Muscle layer of duodenum (tissue), 2 donors: ENCODE measurements around the gene TPCN2.
"Not testable (repeated sequence)": the region's sequence is repeated elsewhere in the genome, so short reads cannot be mapped to it uniquely, and the experiment has no call there.

ENCODE experiments used
- H3K27ac ChIP-seq: one replicate; pipeline ENCODE4 v1.7.0; 2013; ENCODE audit warnings: mild to moderate bottlenecking, low read length
- H3K27me3 ChIP-seq: one replicate; pipeline ENCODE4 v1.7.0; 2013; ENCODE audit warnings: low read depth, mild to moderate bottlenecking, control low read depth, low read length
- H3K36me3 ChIP-seq, 2 donors: one replicate each; pipeline ENCODE4 v1.7.0; 2013; ENCODE audit warnings: low read length in 2 of 2, control low read depth in 1 of 2, mild to moderate bottlenecking in 1 of 2; ENCODE audit not compliant: insufficient read depth in 2 of 2, control insufficient read depth in 1 of 2
- H3K4me1 ChIP-seq, 2 donors: one replicate each; pipeline ENCODE4 v1.7.0; 2013; ENCODE audit warnings: low read length in 2 of 2, mild to moderate bottlenecking in 2 of 2, control low read depth in 1 of 2, moderate library complexity in 1 of 2; ENCODE audit not compliant: insufficient read depth in 2 of 2, control insufficient read depth in 1 of 2
- H3K4me3 ChIP-seq, 2 donors: one replicate each; pipeline ENCODE4 v1.7.0; 2013; ENCODE audit warnings: low read length in 2 of 2, low read depth in 1 of 2, mild to moderate bottlenecking in 1 of 2
- H3K9me3 ChIP-seq, 2 donors: one replicate each; pipeline ENCODE4 v1.7.0; 2013; ENCODE audit warnings: low read length in 2 of 2, control low read depth in 1 of 2, mild to moderate bottlenecking in 1 of 2; ENCODE audit not compliant: control insufficient read depth in 1 of 2
- donor health status: healthy.

TPCN2 gene

GRCh38 chr11:69074375-69075140 lies 25.8 kb downstream of the TPCN2 start:
- Histone ChIP-seq H3K27ac (peak overlapping the region; percentile 69), H3K4me3 (no peak overlapping the region), H3K9me3 (no peaks in the 10 kb centered on the region), H3K4me1 (peaks cover 0 to 3% of the 10 kb centered on the region in 2 donors), H3K36me3 (peaks cover 20 to 48% of the 10 kb centered on the region in 2 donors), H3K27me3 (no peaks in the 10 kb centered on the region)

GRCh38 chr11:69075421-69076128 lies 26.8 kb downstream of the TPCN2 start:
- Histone ChIP-seq H3K36me3 (peaks cover 17 to 57% of the 10 kb centered on the region in 2 donors), H3K4me3 (no peak overlapping the region), H3K27ac (peak overlapping the region; percentile 69)

DNA sequence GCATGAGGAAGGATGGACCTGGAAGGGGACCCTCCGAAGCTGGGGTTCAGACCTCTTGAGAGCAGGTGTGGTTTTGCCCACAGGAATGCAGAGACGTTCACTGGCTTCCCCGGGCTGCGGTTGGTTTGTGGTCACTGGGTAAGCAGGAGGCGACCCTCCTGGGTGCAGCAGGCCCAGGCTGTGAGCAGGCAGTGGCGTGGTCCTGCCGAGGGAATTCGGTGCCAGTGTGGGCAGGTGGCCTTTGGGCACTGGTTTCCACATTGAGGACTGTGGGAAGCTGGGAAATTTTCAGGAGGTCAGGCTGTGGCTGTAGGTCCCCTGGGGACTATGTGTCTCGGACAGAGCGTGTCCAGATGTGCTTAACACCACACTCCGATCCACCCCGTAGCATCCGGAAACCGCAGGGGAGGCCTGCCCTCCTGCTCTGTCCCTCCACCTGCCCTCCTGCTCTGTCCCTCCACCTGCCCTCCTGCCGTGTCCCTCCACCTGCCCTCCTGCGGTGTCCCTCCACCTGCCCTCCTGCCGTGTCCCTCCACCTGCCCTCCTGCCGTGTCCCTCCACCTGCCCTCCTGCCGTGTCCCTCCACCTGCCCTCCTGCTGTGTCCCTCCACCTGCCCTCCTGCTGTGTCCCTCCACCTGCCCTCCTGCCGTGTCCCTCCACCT lies 27.5 kb downstream of the TPCN2 start:
- Histone ChIP-seq H3K27ac (peak overlapping the region; percentile 69), H3K4me1 (peaks cover 0 to 3% of the 10 kb centered on the region in 2 donors), H3K36me3 (peaks cover 14 to 61% of the 10 kb centered on the region in 2 donors), H3K4me3 (no peak overlapping the region), H3K27me3 (no peaks in the 10 kb centered on the region), H3K9me3 (no peaks in the 10 kb centered on the region)

More at GRCh38 chr11:69075421-69076128, 26.8 kb downstream of the TPCN2 start:
- Histone ChIP-seq H3K4me1 (peaks cover 0 to 3% of the 10 kb centered on the region in 2 donors), H3K27me3 (no peaks in the 10 kb centered on the region), H3K9me3 (no peaks in the 10 kb centered on the region)

- H3K9me3 ChIP-seq, H3K4me1 ChIP-seq, H3K27ac ChIP-seq, H3K27me3 ChIP-seq, H3K4me3 ChIP-seq: not testable (repeated sequence)
- H3K36me3 ChIP-seq: peaks cover 16 to 61% of the 10 kb centered on the region in 2 donors
Measured at GRCh38 chr11:69076977-69077376, 28.2 kb downstream of the TPCN2 start.

- H3K36me3 ChIP-seq: peaks cover 13 to 57% of the 10 kb centered on the region in 2 donors
- peaks cover 0 to 3% of the 10 kb centered on the region in 2 donors for H3K4me1 ChIP-seq
- no peak overlapping the region for H3K4me3 ChIP-seq
- no peaks in the 10 kb centered on the region for H3K27me3 ChIP-seq
- H3K27ac ChIP-seq: no peak overlapping the region
- H3K9me3 ChIP-seq: no peaks in the 10 kb centered on the region
Measured at GRCh38 chr11:69078508-69078907, 29.8 kb downstream of the TPCN2 start.

- Histone ChIP-seq H3K27ac (no peak overlapping the region), H3K4me1 (peaks cover 0 to 3% of the 10 kb centered on the region in 2 donors)
Measured at GRCh38 chr11:69078930-69079605, 30.3 kb downstream of the TPCN2 start.

DNA sequence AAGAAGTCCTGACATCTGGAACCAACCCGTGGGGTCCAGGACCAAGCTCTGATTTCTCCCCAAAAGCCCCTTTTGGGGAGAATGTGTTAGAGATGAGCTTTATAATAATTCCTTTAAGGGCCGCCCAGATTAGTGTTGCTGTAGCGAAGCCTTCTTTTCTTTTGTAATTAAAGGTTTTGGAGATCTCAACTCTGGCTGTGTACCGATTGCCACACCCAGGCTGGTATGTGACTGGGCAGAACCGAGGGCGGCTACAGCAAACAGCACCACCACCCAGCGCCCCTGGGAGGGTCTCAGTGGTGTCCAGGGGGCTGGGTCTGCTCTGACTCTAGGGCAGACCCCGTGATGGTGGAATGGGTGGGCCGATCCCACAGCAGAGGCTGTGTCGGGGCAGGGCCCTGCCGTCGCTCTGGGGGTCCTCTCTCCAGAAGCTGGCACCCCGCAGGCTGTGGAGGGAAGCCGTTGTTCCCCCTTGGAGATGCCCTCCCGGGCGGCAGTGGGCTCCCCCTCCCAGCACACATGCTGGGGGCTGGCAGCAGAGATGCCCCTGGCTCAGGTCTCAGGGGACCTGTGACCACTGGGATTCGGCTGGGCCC lies 31.0 kb downstream of the TPCN2 start:
- Histone ChIP-seq H3K4me3 (no peak overlapping the region), H3K36me3 (peaks cover 13 to 66% of the 10 kb centered on the region in 2 donors), H3K4me1 (peaks cover 0 to 5% of the 10 kb centered on the region in 2 donors), H3K9me3 (no peaks in the 10 kb centered on the region), H3K27ac (no peak overlapping the region), H3K27me3 (no peaks in the 10 kb centered on the region)

More at GRCh38 chr11:69078930-69079605, 30.3 kb downstream of the TPCN2 start:
- Histone ChIP-seq H3K4me3 (no peak overlapping the region), H3K9me3 (no peaks in the 10 kb centered on the region), H3K36me3 (peaks cover 13 to 60% of the 10 kb centered on the region in 2 donors), H3K27me3 (no peaks in the 10 kb centered on the region)

DNA sequence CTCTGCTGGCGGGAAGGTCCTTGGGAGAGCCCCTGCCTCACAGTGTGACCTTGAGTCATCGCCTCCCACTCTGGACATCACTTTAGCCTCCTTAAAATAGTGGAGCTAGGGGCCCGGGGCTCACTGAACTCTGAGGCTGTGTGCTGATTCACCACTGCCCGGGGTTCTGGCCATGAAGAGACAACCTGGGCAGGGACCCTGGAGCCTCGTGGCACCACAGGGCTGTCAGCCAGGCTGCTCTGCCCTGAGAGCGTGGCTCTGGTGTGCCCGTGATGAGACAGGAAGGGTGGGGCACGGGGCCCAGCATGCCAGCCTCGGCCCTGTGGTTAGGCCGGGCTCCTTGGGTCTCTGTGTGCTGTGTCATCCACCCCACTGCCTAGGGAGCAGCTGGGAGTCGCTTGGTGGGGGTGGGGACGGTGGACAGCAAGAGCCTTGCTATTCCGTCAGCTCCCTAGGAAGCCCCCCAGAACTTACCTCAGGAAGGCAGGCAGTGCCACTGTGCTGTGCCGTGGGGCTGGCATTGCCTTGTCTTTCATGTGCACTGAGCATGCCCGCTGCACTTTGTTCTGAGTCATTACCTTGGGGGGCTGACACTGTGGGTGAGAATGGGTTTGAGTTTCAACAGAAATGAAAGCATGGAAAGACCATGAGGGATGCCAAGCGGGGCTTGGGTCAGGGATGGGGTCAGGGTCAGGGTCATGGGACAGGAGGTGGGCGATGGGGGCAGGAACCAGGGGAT lies 31.7 kb downstream of the TPCN2 start:
- Histone ChIP-seq H3K36me3 (peaks cover 13 to 67% of the 10 kb centered on the region in 2 donors), H3K27ac (no peak overlapping the region), H3K27me3 (no peaks in the 10 kb centered on the region), H3K9me3 (no peaks in the 10 kb centered on the region), H3K4me3 (no peak overlapping the region), H3K4me1 (peaks cover 0 to 8% of the 10 kb centered on the region in 2 donors)

- no peaks in the 10 kb centered on the region for H3K9me3 ChIP-seq
- H3K27ac ChIP-seq: no peak overlapping the region
- no peaks in the 10 kb centered on the region for H3K27me3 ChIP-seq
- no peak overlapping the region for H3K4me3 ChIP-seq
- peaks cover 13 to 67% of the 10 kb centered on the region in 2 donors for H3K36me3 ChIP-seq
- H3K4me1 ChIP-seq: peaks cover 0 to 16% of the 10 kb centered on the region in 2 donors
Measured at GRCh38 chr11:69081180-69081579, 32.4 kb downstream of the TPCN2 start.

DNA sequence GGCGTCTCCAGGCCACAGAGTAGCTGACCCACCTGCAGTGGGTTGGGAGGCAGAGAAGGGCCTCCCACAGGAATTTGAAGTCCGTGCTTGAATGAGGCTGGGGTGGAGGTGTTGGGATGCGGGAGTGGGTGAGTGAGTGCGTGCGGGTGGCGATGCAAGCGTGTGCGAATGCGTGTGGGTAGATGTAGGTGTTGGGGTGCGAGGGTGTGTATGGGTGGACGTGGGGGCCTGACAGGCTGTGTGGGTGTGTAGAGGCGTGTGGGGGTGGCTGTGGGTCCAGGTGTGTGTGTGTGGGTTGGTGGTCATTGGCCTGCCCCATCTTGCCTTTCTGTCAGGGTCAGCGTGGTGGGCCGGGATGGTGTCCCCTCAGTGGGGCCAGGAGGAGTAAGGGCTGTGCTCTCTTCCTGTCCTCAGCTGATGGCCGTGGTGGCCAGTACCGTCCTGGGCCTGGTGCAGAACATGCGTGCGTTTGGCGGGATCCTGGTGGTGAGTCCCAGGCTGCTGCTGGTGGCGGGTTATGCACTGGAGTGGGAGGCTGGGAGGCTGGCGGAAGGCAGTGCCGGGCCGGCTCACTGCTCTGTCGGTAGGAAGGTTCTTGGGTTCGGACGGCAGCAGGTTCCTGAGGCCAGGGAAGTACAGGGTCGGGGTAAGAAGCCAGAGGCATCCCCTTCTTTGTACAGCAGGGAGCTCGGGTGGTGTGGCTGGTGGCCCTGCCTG lies 35.0 kb downstream of the TPCN2 start:
- Histone ChIP-seq H3K36me3 (peaks cover 18 to 65% of the 10 kb centered on the region in 2 donors), H3K4me3 (no peak overlapping the region), H3K27ac (no peak overlapping the region), H3K27me3 (no peaks in the 10 kb centered on the region), H3K9me3 (no peaks in the 10 kb centered on the region), H3K4me1 (peaks cover 0 to 40% of the 10 kb centered on the region in 2 donors)
